WTC11 (cell line): ENCODE measurements around the gene KCNK17.

Source experiments
- CBFB ChIP-seq: sonication (generic); formaldehyde crosslinking; IDR thresholded peaks from 2 replicates; pipeline ENCODE4 v1.8.1; 2022; ENCODE audit warnings: mild to moderate bottlenecking, low read depth, missing genetic modification reagents
- ESRRA ChIP-seq: sonication (generic); formaldehyde crosslinking; IDR thresholded peaks from 2 replicates; pipeline ENCODE4 v1.8.1; 2022; ENCODE audit warnings: mild to moderate bottlenecking, missing genetic modification reagents, borderline replicate concordance
- ETV6 ChIP-seq: sonication (generic); formaldehyde crosslinking; IDR thresholded peaks from 2 replicates; pipeline ENCODE4 v1.8.1; 2022; ENCODE audit warnings: mild to moderate bottlenecking, missing genetic modification reagents
- RELA ChIP-seq: sonication (generic); formaldehyde crosslinking; IDR thresholded peaks from 2 replicates; pipeline ENCODE4 v1.8.1; 2022; ENCODE audit warnings: missing genetic modification reagents, mild to moderate bottlenecking, borderline replicate concordance
- SMAD4 ChIP-seq: sonication (generic); formaldehyde crosslinking; IDR thresholded peaks from 2 replicates; pipeline ENCODE4 v1.8.0; 2022; ENCODE audit warnings: mild to moderate bottlenecking, missing genetic modification reagents
- ZNF263 ChIP-seq: sonication (generic); formaldehyde crosslinking; IDR thresholded peaks from 2 replicates; pipeline ENCODE4 v1.8.1; 2022; ENCODE audit warnings: low read depth, mild to moderate bottlenecking, moderate library complexity, missing genetic modification reagents
- ZNF416 ChIP-seq: fragments of 250-450 bp; sonication (Bioruptor Pico); IDR thresholded peaks from 2 replicates; pipeline ENCODE4 v1.9.0; 2021; ENCODE audit warnings: mild to moderate bottlenecking, inconsistent platforms
- TF ChIP-seq, protein P1 (sequence below): fragments of 200-600 bp; IDR thresholded peaks from 2 replicates; pipeline ENCODE4 v1.8.0; 2022; ENCODE audit warnings: antibody characterized with exemption
- TF ChIP-seq, protein P2 (sequence below): sonication (generic); formaldehyde crosslinking; IDR thresholded peaks from 2 replicates; pipeline ENCODE4 v1.8.1; 2023; ENCODE audit warnings: mild to moderate bottlenecking, missing genetic modification reagents
- TF ChIP-seq, protein P3 (sequence below): sonication (generic); formaldehyde crosslinking; IDR thresholded peaks from 2 replicates; pipeline ENCODE4 v1.8.0; 2022; ENCODE audit warnings: mild to moderate bottlenecking, missing genetic modification reagents

DNA sequence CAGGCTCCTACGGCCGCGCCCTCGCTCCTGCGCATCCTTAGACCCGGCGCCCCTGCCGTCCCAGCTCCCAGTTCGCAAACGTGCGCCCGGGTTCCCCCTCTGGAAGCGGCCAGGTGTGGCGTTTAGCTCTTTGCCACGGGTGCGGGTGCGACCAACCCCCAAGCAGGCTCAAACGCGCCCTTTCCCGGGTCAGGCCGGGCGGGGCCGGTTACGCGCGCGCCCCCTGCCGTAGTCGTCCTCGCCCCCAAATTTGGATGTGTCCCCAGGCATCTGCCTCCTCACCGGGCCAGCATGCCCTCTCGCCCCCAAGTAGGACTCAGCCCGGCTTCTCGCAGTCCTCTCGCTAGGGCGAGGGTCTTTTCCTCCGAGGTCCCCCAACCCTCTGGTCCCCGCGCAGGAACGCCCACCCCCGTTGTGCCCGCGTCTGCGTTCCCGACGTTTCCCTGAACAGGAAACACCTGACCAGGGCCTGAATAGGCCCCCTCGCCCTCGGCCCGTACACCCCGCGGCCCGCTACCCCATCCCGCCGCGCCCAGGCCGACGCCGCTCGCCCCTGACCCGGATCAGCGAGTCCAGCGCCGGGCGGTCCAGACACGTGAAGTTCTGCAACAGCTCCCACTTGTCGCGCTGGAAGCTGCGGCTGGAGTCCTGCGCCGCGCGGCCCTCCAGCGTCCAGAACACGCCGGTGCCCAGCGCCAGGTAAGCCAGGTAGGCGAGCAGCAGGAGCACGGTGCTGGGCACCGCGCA is 520 bp downstream of the KCNK17 start:
- TF ChIP-seq, protein P1, sequence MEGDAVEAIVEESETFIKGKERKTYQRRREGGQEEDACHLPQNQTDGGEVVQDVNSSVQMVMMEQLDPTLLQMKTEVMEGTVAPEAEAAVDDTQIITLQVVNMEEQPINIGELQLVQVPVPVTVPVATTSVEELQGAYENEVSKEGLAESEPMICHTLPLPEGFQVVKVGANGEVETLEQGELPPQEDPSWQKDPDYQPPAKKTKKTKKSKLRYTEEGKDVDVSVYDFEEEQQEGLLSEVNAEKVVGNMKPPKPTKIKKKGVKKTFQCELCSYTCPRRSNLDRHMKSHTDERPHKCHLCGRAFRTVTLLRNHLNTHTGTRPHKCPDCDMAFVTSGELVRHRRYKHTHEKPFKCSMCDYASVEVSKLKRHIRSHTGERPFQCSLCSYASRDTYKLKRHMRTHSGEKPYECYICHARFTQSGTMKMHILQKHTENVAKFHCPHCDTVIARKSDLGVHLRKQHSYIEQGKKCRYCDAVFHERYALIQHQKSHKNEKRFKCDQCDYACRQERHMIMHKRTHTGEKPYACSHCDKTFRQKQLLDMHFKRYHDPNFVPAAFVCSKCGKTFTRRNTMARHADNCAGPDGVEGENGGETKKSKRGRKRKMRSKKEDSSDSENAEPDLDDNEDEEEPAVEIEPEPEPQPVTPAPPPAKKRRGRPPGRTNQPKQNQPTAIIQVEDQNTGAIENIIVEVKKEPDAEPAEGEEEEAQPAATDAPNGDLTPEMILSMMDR, result no peak
- TF ChIP-seq SMAD4 (CRISPR knock-in tag) (no peak), ZNF263 (CRISPR knock-in tag) (no peak), ZNF416 (CRISPR knock-in tag) (no peak), CBFB (no peak), RELA (CRISPR knock-in tag) (no peak), ESRRA (CRISPR knock-in tag) (no peak), ETV6 (CRISPR knock-in tag) (no peak)
- TF ChIP-seq, protein P2, sequence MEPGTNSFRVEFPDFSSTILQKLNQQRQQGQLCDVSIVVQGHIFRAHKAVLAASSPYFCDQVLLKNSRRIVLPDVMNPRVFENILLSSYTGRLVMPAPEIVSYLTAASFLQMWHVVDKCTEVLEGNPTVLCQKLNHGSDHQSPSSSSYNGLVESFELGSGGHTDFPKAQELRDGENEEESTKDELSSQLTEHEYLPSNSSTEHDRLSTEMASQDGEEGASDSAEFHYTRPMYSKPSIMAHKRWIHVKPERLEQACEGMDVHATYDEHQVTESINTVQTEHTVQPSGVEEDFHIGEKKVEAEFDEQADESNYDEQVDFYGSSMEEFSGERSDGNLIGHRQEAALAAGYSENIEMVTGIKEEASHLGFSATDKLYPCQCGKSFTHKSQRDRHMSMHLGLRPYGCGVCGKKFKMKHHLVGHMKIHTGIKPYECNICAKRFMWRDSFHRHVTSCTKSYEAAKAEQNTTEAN (CRISPR knock-in tag), result no peak
- TF ChIP-seq, protein P3, sequence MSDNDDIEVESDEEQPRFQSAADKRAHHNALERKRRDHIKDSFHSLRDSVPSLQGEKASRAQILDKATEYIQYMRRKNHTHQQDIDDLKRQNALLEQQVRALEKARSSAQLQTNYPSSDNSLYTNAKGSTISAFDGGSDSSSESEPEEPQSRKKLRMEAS (CRISPR knock-in tag), result peak; percentile 54; the same call in 1 of the 2 replicates
